ENCODE data around the gene RALA. TPM values are rescaled to one million over a fixed set of nuclear protein-coding genes. Genes with fewer than 3 reads are reported as not detected.
"Not testable (repeated sequence)": the region's sequence is repeated elsewhere in the genome, so short reads cannot be mapped to it uniquely, and the experiment has no call there.

Gene RALA
- total RNA-seq, 2 donors from 2014 or later: 38.4 to 47.1 TPM

- peaks cover 4 to 9% of the 10 kb centered on the region in 2 donors for H3K36me3 Mint-ChIP-seq (ENCODE audit: insufficient read depth in 2 of 2)
- ATAC-seq (replicated peaks in 1 of 2): no peak
- H3K4me1 Mint-ChIP-seq (ENCODE audit: low read depth): peaks cover 15% of the 10 kb centered on the region
- peaks cover 4 to 5% of the 10 kb centered on the region in 2 donors for H3K9me3 Mint-ChIP-seq
- no peak for DNase-seq
- H3K27me3 Mint-ChIP-seq (ENCODE audit: low read depth): no peaks in the 10 kb centered on the region
- H3K4me3 Mint-ChIP-seq: no peak overlapping the region
- H3K27ac Mint-ChIP-seq: no peak overlapping the region
These were observed 44.1 kb downstream of the RALA start for GRCh38 chr7:39667341-39667923.

- H3K9me3 Mint-ChIP-seq, H3K27ac Mint-ChIP-seq: not testable (repeated sequence)
These were observed 44.9 kb downstream of the RALA start for GRCh38 chr7:39668280-39668679.

DNA sequence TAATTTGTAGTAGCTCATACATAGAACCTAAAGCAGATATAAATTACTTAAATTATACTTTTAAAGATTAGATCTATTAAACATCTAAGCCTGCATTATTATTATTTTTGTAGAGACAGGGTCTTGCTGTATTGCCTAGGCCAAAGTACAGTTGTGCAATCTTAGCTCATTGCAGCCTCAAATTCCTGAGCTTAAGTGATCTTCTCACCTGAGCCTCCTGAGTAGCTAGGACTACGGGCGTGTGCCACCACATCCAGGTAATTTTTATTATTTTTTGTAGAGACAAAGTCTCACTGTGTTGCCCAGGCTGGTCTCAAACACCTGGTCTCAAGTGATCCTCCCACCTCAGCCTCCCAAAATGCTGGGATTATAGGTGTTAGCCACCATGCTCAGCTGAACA is 46.7 kb downstream of the RALA start:
- Mint-ChIP-seq H3K27me3 (ENCODE audit: low read depth) (no peaks in the 10 kb centered on the region), H3K4me3 (no peak overlapping the region), H3K9me3 (no peaks in the 10 kb centered on the region), H3K4me1 (ENCODE audit: low read depth) (peaks cover 8% of the 10 kb centered on the region), H3K36me3 (ENCODE audit: insufficient read depth in 2 of 2) (peaks cover 0 to 2% of the 10 kb centered on the region in 2 donors), H3K27ac (no peak overlapping the region)
- DNase-seq (no peak), ATAC-seq (replicated peaks in 1 of 2) (no peak)

More at GRCh38 chr7:39668280-39668679, 44.9 kb downstream of the RALA start:
- H3K27me3 Mint-ChIP-seq (ENCODE audit: low read depth); H3K4me3 Mint-ChIP-seq; H3K36me3 Mint-ChIP-seq (ENCODE audit: insufficient read depth in 2 of 2); DNase-seq; ATAC-seq (replicated peaks in 1 of 2): not testable (repeated sequence)
- peaks cover 15% of the 10 kb centered on the region for H3K4me1 Mint-ChIP-seq (ENCODE audit: low read depth)

DNA sequence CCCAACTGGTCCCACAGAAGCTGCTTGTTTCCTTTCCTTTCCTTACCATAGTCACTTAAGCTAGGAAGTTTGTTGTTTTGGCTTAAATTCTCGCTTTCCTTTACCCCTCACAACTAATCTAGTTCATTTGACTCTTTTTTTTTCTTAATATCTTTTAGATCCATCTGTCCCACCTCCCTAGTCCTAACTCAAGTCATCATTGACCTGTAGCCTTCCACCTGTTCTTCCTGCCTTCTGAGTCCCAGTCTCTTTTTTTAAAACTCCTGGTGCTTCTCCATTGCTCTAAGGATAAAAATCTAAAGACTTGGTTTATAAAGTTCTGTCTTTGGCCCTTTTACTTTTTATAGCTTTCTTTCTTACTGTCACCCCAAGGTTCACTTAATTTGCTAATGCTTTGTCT is 47.6 kb downstream of the RALA start:
- peaks cover 0 to 2% of the 10 kb centered on the region in 2 donors for H3K36me3 Mint-ChIP-seq (ENCODE audit: insufficient read depth in 2 of 2)
- DNase-seq (no peak), ATAC-seq (replicated peaks in 1 of 2) (no peak)
- peaks cover 11% of the 10 kb centered on the region for H3K4me1 Mint-ChIP-seq (ENCODE audit: low read depth)
- H3K4me3 Mint-ChIP-seq: no peak overlapping the region
- no peaks in the 10 kb centered on the region for H3K9me3 Mint-ChIP-seq
- H3K27me3 Mint-ChIP-seq (ENCODE audit: low read depth): no peaks in the 10 kb centered on the region
- H3K27ac Mint-ChIP-seq: no peak overlapping the region

DNA sequence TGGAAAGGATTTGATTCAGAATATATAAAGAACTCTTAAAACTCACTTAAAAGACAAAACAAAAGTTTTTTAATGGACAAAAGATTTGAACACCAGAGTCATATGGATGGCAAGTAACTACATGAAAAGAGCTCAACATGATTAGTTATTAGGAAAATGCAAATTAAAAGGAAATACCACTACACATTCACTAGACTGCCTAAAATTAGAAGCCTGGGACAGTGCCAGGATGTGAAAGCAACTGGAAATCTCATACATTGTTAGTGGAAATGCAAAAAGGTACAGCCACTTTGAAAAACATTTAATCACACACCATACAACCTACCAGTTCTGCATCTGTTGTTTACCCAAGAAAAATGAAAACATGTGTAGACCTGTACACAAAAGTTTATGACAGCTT is 48.8 kb downstream of the RALA start:
- no peaks in the 10 kb centered on the region for H3K27me3 Mint-ChIP-seq (ENCODE audit: low read depth)
- no peak overlapping the region for H3K4me3 Mint-ChIP-seq
- H3K4me1 Mint-ChIP-seq (ENCODE audit: low read depth): peaks cover 11% of the 10 kb centered on the region
- no peak overlapping the region for H3K27ac Mint-ChIP-seq
- peaks cover 2 to 7% of the 10 kb centered on the region in 2 donors for H3K36me3 Mint-ChIP-seq (ENCODE audit: insufficient read depth in 2 of 2)
- H3K9me3 Mint-ChIP-seq: peaks cover 0 to 3% of the 10 kb centered on the region in 2 donors
- ATAC-seq (replicated peaks in 1 of 2) (no peak), DNase-seq (no peak)

- ATAC-seq (replicated peaks in 1 of 2) (no peak), DNase-seq (no peak)
- no peak overlapping the region for H3K27ac Mint-ChIP-seq
- peaks cover 2 to 7% of the 10 kb centered on the region in 2 donors for H3K36me3 Mint-ChIP-seq (ENCODE audit: insufficient read depth in 2 of 2)
- no peak overlapping the region for H3K4me3 Mint-ChIP-seq
- peaks cover 11% of the 10 kb centered on the region for H3K4me1 Mint-ChIP-seq (ENCODE audit: low read depth)
- H3K27me3 Mint-ChIP-seq (ENCODE audit: low read depth): no peaks in the 10 kb centered on the region
- peaks cover 0 to 3% of the 10 kb centered on the region in 2 donors for H3K9me3 Mint-ChIP-seq
These were observed 50.5 kb downstream of the RALA start for GRCh38 chr7:39673868-39674267.

GRCh38 chr7:39674406-39674805 is 51.0 kb downstream of the RALA start:
- ATAC-seq (replicated peaks in 1 of 2) (no peak), DNase-seq (no peak)
- H3K9me3 Mint-ChIP-seq: peaks cover 0 to 3% of the 10 kb centered on the region in 2 donors
- H3K4me3 Mint-ChIP-seq: no peak overlapping the region
- peaks cover 11% of the 10 kb centered on the region for H3K4me1 Mint-ChIP-seq (ENCODE audit: low read depth)
- peaks cover 2 to 7% of the 10 kb centered on the region in 2 donors for H3K36me3 Mint-ChIP-seq (ENCODE audit: insufficient read depth in 2 of 2)
- H3K27me3 Mint-ChIP-seq (ENCODE audit: low read depth): no peaks in the 10 kb centered on the region
- H3K27ac Mint-ChIP-seq: no peak overlapping the region

DNA sequence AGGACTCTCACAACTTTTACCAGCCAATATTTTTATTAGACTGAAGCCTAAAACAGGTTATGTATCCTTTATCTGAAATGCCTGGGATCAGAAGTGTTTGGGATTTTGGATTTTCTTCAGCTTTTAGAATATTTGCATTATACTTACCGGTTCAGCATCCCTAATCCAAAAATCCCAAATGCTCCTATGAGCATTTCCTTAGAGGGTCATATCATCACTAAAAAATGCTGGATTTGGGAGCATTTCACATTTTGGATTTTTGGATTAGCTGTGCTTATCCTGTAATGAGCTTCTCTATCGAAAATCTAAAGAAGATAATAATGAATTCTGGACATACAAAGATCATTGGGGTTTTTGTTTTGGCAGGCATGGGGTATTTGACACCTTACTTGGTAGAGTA is 53.0 kb downstream of the RALA start:
- no peak overlapping the region for H3K4me3 Mint-ChIP-seq
- H3K36me3 Mint-ChIP-seq (ENCODE audit: insufficient read depth in 2 of 2): peaks cover 2 to 7% of the 10 kb centered on the region in 2 donors
- H3K27ac Mint-ChIP-seq: no peak overlapping the region
- H3K9me3 Mint-ChIP-seq: peaks cover 0 to 3% of the 10 kb centered on the region in 2 donors
- no peak for ATAC-seq (replicated peaks in 1 of 2)
- no peaks in the 10 kb centered on the region for H3K27me3 Mint-ChIP-seq (ENCODE audit: low read depth)
- H3K4me1 Mint-ChIP-seq (ENCODE audit: low read depth): peaks cover 6% of the 10 kb centered on the region
- no peak for DNase-seq

DNA sequence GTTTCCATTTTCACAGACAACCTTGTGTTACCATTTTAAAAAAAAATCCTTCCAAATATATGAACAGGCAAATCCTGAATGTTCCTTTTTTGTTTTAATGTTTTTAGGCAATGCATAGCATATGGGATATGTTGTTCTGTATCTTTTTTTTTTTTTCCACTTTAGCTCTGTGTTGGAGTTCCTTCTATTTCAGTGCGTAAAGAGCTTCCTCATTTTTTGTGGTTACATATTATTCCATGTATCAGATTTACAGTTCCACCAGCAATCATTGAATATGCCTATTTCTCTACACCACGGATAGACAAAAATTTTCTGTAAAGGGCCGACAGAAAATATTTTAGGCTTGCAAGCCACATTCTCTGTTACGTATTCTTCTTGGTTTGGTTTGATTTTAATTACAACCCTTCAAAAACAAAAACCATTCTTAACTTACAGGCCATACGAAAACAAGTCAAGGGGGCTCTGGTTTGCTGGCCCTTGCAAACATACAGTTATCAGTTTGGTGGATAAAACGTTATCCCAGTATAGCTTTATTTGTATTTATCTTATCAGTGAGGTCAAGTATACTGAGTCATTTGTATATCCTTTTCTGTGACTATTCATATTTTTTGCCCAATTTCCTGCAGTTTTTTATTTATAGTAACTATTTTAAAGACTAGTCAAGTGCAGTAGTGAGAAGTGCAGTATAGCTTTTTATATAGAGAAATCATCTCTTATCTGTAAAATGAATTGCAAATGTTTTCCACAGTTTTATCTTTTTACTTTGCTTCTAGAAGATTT is 55.7 kb downstream of the RALA start:
- Mint-ChIP-seq H3K27me3 (ENCODE audit: low read depth) (no peaks in the 10 kb centered on the region), H3K4me1 (ENCODE audit: low read depth) (peaks cover 16% of the 10 kb centered on the region), H3K4me3 (no peak overlapping the region), H3K9me3 (peaks cover 0 to 3% of the 10 kb centered on the region in 2 donors), H3K27ac (no peak overlapping the region), H3K36me3 (ENCODE audit: insufficient read depth in 2 of 2) (peaks cover 2 to 7% of the 10 kb centered on the region in 2 donors)
- no peak for DNase-seq
- ATAC-seq (replicated peaks in 1 of 2): no peak

- ATAC-seq (replicated peaks in 1 of 2): not testable (repeated sequence)
- H3K4me1 Mint-ChIP-seq (ENCODE audit: low read depth): peaks cover 17% of the 10 kb centered on the region
These were observed 56.5 kb downstream of the RALA start for GRCh38 chr7:39679874-39680273.

DNA sequence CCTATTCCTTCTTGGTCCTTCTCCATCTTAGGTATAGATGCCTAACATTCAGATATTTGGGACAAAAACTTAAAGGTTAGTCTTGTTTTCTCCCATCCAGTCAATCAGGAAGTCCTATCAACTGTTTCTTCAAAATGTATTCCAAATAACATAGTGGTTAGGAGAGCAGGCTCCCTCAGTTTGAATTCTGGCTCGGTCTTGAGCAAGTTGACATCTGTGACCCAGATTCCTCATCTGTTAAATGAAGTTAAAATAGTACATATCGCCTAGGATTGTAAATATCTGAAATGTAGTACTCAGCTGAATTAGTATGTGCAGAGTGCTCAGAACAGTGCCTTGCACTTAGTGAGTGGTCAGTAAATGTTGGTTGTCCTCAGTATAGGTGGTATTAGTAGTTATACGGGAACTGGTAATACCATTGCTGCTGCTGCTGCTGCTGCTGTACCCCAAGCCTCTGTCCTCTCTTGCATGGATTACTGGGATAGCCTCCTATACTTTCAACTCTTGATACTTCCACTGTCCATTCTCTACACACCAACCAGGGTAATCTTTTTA is 58.6 kb downstream of the RALA start:
- Mint-ChIP-seq H3K4me1 (ENCODE audit: low read depth) (peaks cover 31% of the 10 kb centered on the region), H3K27ac (no peak overlapping the region), H3K4me3 (no peak overlapping the region), H3K27me3 (ENCODE audit: low read depth) (no peaks in the 10 kb centered on the region), H3K36me3 (ENCODE audit: insufficient read depth in 2 of 2) (peaks cover 0 to under 1% of the 10 kb centered on the region in 2 donors), H3K9me3 (peaks cover 0 to under 1% of the 10 kb centered on the region in 2 donors)
- ATAC-seq (replicated peaks in 1 of 2): no peak
- DNase-seq: no peak

More at GRCh38 chr7:39679874-39680273, 56.5 kb downstream of the RALA start:
- DNase-seq; H3K4me3 Mint-ChIP-seq; H3K27ac Mint-ChIP-seq; H3K36me3 Mint-ChIP-seq (ENCODE audit: insufficient read depth in 2 of 2); H3K27me3 Mint-ChIP-seq (ENCODE audit: low read depth); H3K9me3 Mint-ChIP-seq: not testable (repeated sequence)

DNA sequence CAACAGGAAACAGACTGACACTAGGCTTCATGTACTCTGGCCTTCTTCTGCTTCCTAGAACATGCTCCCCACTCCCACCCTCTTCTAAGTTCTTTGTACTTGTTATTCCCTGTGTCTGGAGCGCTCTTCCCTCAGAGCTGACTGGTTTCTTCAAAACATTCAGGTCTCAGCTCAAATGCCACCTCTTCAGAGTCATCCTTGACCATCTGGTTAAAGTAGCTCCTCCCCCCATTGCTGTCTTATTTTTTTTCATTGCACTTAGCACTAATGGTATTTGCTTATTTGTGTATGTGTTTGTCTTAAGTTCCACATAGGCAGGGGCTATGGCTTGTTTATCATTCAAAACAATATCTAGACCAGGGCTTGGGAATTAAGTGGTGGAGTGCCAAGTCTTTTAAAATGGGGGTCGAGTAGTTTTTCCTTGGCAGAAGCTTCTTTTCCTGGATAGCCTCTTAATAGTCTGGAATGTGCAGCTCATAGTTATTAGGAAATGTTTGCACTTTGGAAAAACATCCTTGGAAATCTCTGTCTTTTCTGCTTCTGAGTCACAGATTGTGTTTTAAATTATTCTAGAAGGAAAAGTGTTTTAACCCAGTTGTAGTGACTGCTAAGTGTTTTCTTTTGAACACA is 60.0 kb downstream of the RALA start:
- peak overlapping the region; percentile 60 for H3K27ac Mint-ChIP-seq
- ATAC-seq (replicated peaks in 1 of 2): no peak
- H3K4me1 Mint-ChIP-seq (ENCODE audit: low read depth): peaks cover 39% of the 10 kb centered on the region

More for the DNA sequence above, 60.0 kb downstream of the RALA start:
- no peaks in the 10 kb centered on the region for H3K9me3 Mint-ChIP-seq
- H3K27me3 Mint-ChIP-seq (ENCODE audit: low read depth): no peaks in the 10 kb centered on the region
- no peak for DNase-seq
- H3K4me3 Mint-ChIP-seq: no peak overlapping the region
- H3K36me3 Mint-ChIP-seq (ENCODE audit: insufficient read depth in 2 of 2): peaks cover 0 to 2% of the 10 kb centered on the region in 2 donors
